ENCODE data around the gene PPP2R1B.

PPP2R1B gene

GRCh38 chr11:111707039-111707690 lies 59.0 kb downstream of the PPP2R1B start:
- H3K4me3 ChIP-seq (ENCODE audit: low read length) = no peak overlapping the region
- no peaks in the 10 kb centered on the region for H3K27me3 ChIP-seq (ENCODE audit: insufficient read depth, low read length)
- no peak overlapping the region for H3K9ac ChIP-seq (ENCODE audit: low read depth, low read length)
- H3K27ac ChIP-seq (ENCODE audit: low read depth, low read length) = no peak overlapping the region
- H3K9me3 ChIP-seq (ENCODE audit: insufficient read depth, low read depth, low read length) = no peaks in the 10 kb centered on the region
- H3K4me1 ChIP-seq (ENCODE audit: insufficient read depth, low read length) = no peaks in the 10 kb centered on the region
- 93% methylated on average over 9 of the region's 9 CpGs for WGBS
- peaks cover 31% of the 10 kb centered on the region for H3K36me3 ChIP-seq (ENCODE audit: insufficient read depth, low read length)

GRCh38 chr11:111703576-111703975 lies 62.6 kb downstream of the PPP2R1B start:
- Histone ChIP-seq H3K4me3 (ENCODE audit: low read length) (no peak overlapping the region), H3K36me3 (ENCODE audit: insufficient read depth, low read length) (peaks cover 26% of the 10 kb centered on the region), H3K9ac (ENCODE audit: low read depth, low read length) (no peak overlapping the region), H3K27ac (ENCODE audit: low read depth, low read length) (no peak overlapping the region), H3K9me3 (ENCODE audit: insufficient read depth, low read depth, low read length) (no peaks in the 10 kb centered on the region), H3K27me3 (ENCODE audit: insufficient read depth, low read length) (no peaks in the 10 kb centered on the region), H3K4me1 (ENCODE audit: insufficient read depth, low read length) (no peaks in the 10 kb centered on the region)
- 100% methylated on average over 1 of the region's 1 CpG for WGBS

- no peaks in the 10 kb centered on the region for H3K27me3 ChIP-seq (ENCODE audit: insufficient read depth, low read length)
- H3K9me3 ChIP-seq (ENCODE audit: insufficient read depth, low read depth, low read length) = no peaks in the 10 kb centered on the region
- H3K9ac ChIP-seq (ENCODE audit: low read depth, low read length) = no peak overlapping the region
- H3K36me3 ChIP-seq (ENCODE audit: insufficient read depth, low read length) = peaks cover 23% of the 10 kb centered on the region
- 96% methylated on average over 5 of the region's 5 CpGs for WGBS
- no peak overlapping the region for H3K27ac ChIP-seq (ENCODE audit: low read depth, low read length)
- no peak overlapping the region for H3K4me3 ChIP-seq (ENCODE audit: low read length)
- H3K4me1 ChIP-seq (ENCODE audit: insufficient read depth, low read length) = no peaks in the 10 kb centered on the region
Measured at GRCh38 chr11:111702623-111703022, 63.6 kb downstream of the PPP2R1B start.

GRCh38 chr11:111700162-111700561 lies 66.0 kb downstream of the PPP2R1B start:
- Histone ChIP-seq H3K4me1 (ENCODE audit: insufficient read depth, low read length) (0 out of 2 replicates have a peak, but pooled peaks cover under 1% of the 10 kb centered on the region), H3K9ac (ENCODE audit: low read depth, low read length) (no peak overlapping the region), H3K27me3 (ENCODE audit: insufficient read depth, low read length) (no peaks in the 10 kb centered on the region), H3K4me3 (ENCODE audit: low read length) (no peak overlapping the region), H3K9me3 (ENCODE audit: insufficient read depth, low read depth, low read length) (no peaks in the 10 kb centered on the region), H3K27ac (ENCODE audit: low read depth, low read length) (no peak overlapping the region), H3K36me3 (ENCODE audit: insufficient read depth, low read length) (peaks cover 11% of the 10 kb centered on the region)
- 98% methylated on average over 1 of the region's 1 CpG for WGBS

GRCh38 chr11:111699579-111700156 lies 66.5 kb downstream of the PPP2R1B start:
- no peak overlapping the region for H3K27ac ChIP-seq (ENCODE audit: low read depth, low read length)

GRCh38 chr11:111698852-111699559 lies 67.2 kb downstream of the PPP2R1B start:
- 100% methylated on average over 2 of the region's 3 CpGs for WGBS
- Histone ChIP-seq H3K27ac (ENCODE audit: low read depth, low read length) (no peak overlapping the region), H3K4me3 (ENCODE audit: low read length) (no peak overlapping the region), H3K4me1 (ENCODE audit: insufficient read depth, low read length) (peaks cover 10% of the 10 kb centered on the region; the same call in 1 of the 2 replicates), H3K27me3 (ENCODE audit: insufficient read depth, low read length) (no peaks in the 10 kb centered on the region), H3K9ac (ENCODE audit: low read depth, low read length) (no peak overlapping the region), H3K9me3 (ENCODE audit: insufficient read depth, low read depth, low read length) (no peaks in the 10 kb centered on the region), H3K36me3 (ENCODE audit: insufficient read depth, low read length) (peaks cover 3% of the 10 kb centered on the region; the same call in 1 of the 2 replicates)

More at GRCh38 chr11:111699579-111700156, 66.5 kb downstream of the PPP2R1B start:
- WGBS = 100% methylated on average over 1 of the region's 1 CpG
- Histone ChIP-seq H3K9me3 (ENCODE audit: insufficient read depth, low read depth, low read length) (no peaks in the 10 kb centered on the region), H3K27me3 (ENCODE audit: insufficient read depth, low read length) (no peaks in the 10 kb centered on the region), H3K4me1 (ENCODE audit: insufficient read depth, low read length) (peaks cover 5% of the 10 kb centered on the region; the same call in 1 of the 2 replicates), H3K4me3 (ENCODE audit: low read length) (no peak overlapping the region), H3K9ac (ENCODE audit: low read depth, low read length) (no peak overlapping the region), H3K36me3 (ENCODE audit: insufficient read depth, low read length) (peaks cover 6% of the 10 kb centered on the region)

- no peak overlapping the region for H3K4me3 ChIP-seq (ENCODE audit: low read length)
- H3K4me1 ChIP-seq (ENCODE audit: insufficient read depth, low read length) = peaks cover 10% of the 10 kb centered on the region; the same call in 1 of the 2 replicates
- no peaks in the 10 kb centered on the region for H3K27me3 ChIP-seq (ENCODE audit: insufficient read depth, low read length)
- no peak overlapping the region for H3K27ac ChIP-seq (ENCODE audit: low read depth, low read length)
- no peaks in the 10 kb centered on the region for H3K36me3 ChIP-seq (ENCODE audit: insufficient read depth, low read length)
- 87% methylated on average over 1 of the region's 1 CpG for WGBS
- no peak overlapping the region for H3K9ac ChIP-seq (ENCODE audit: low read depth, low read length)
- H3K9me3 ChIP-seq (ENCODE audit: insufficient read depth, low read depth, low read length) = no peaks in the 10 kb centered on the region
Measured at GRCh38 chr11:111697933-111698371, 68.2 kb downstream of the PPP2R1B start.

GRCh38 chr11:111696556-111696955 lies 69.6 kb downstream of the PPP2R1B start:
- H3K36me3 ChIP-seq (ENCODE audit: insufficient read depth, low read length) = no peaks in the 10 kb centered on the region
- 93% methylated on average over 1 of the region's 1 CpG for WGBS
- no peaks in the 10 kb centered on the region for H3K9me3 ChIP-seq (ENCODE audit: insufficient read depth, low read depth, low read length)
- no peak overlapping the region for H3K4me3 ChIP-seq (ENCODE audit: low read length)
- no peak overlapping the region for H3K9ac ChIP-seq (ENCODE audit: low read depth, low read length)
- no peaks in the 10 kb centered on the region for H3K27me3 ChIP-seq (ENCODE audit: insufficient read depth, low read length)
- H3K27ac ChIP-seq (ENCODE audit: low read depth, low read length) = no peak overlapping the region
- H3K4me1 ChIP-seq (ENCODE audit: insufficient read depth, low read length) = peaks cover 10% of the 10 kb centered on the region; the same call in 1 of the 2 replicates

GRCh38 chr11:111694851-111695250 lies 71.3 kb downstream of the PPP2R1B start:
- H3K36me3 ChIP-seq (ENCODE audit: insufficient read depth, low read length) = no peaks in the 10 kb centered on the region
- no peaks in the 10 kb centered on the region for H3K27me3 ChIP-seq (ENCODE audit: insufficient read depth, low read length)
- peaks cover 10% of the 10 kb centered on the region; the same call in 1 of the 2 replicates for H3K4me1 ChIP-seq (ENCODE audit: insufficient read depth, low read length)
- WGBS = 96% methylated on average over 3 of the region's 4 CpGs
- no peak overlapping the region for H3K4me3 ChIP-seq (ENCODE audit: low read length)
- no peak overlapping the region for H3K9ac ChIP-seq (ENCODE audit: low read depth, low read length)
- no peaks in the 10 kb centered on the region for H3K9me3 ChIP-seq (ENCODE audit: insufficient read depth, low read depth, low read length)
- H3K27ac ChIP-seq (ENCODE audit: low read depth, low read length) = no peak overlapping the region

GRCh38 chr11:111693224-111693937 lies 72.8 kb downstream of the PPP2R1B start:
- Histone ChIP-seq H3K27me3 (ENCODE audit: insufficient read depth, low read length) (no peaks in the 10 kb centered on the region), H3K4me3 (ENCODE audit: low read length) (no peak overlapping the region), H3K27ac (ENCODE audit: low read depth, low read length) (no peak overlapping the region), H3K4me1 (ENCODE audit: insufficient read depth, low read length) (peaks cover 10% of the 10 kb centered on the region; the same call in 1 of the 2 replicates), H3K9ac (ENCODE audit: low read depth, low read length) (no peak overlapping the region), H3K9me3 (ENCODE audit: insufficient read depth, low read depth, low read length) (no peaks in the 10 kb centered on the region), H3K36me3 (ENCODE audit: insufficient read depth, low read length) (peaks cover 4% of the 10 kb centered on the region; the same call in 1 of the 2 replicates)
- 89% methylated on average over 5 of the region's 6 CpGs for WGBS

All from HUES64 (cell line).